ENCODE data around the gene COG1. TPM values are rescaled to one million over a fixed set of nuclear protein-coding genes. Genes with fewer than 3 reads are reported as not detected.

COG1 gene
- total RNA-seq, 1 experiment from 2014 or later = 24.1 TPM

GRCh38 chr17:73194514-73195222 is 1.8 kb downstream of the COG1 start:
- peak; percentile 15 for ATAC-seq
- Histone ChIP-seq H3K4me1 (ENCODE audit: insufficient read depth, low read length) (peaks cover 14% of the 10 kb centered on the region), H3K4me3 (ENCODE audit: low read length) (peak overlapping the region; percentile 60), H3K9me2 (replicated peaks; ENCODE audit: low read length) (no peaks in the 10 kb centered on the region), H3K27me3 (ENCODE audit: low read length) (no peaks in the 10 kb centered on the region), H3K9ac (ENCODE audit: low read length) (0 out of 2 replicates have a peak overlapping the region, but pooled peaks have one; percentile 22), H3K36me3 (ENCODE audit: low read depth, low read length) (peaks cover 28% of the 10 kb centered on the region), H3K79me2 (ENCODE audit: low read length) (peaks cover 34% of the 10 kb centered on the region), H3F3A (ENCODE audit: low read length, unreplicated experiment) (no peaks in the 10 kb centered on the region), H2AFZ (ENCODE audit: low read length) (no peak overlapping the region), H4K20me1 (ENCODE audit: low read length) (no peaks in the 10 kb centered on the region), H3K4me2 (ENCODE audit: low read length) (peak overlapping the region; percentile 81), H3K27ac (ENCODE audit: low read length) (peak overlapping the region; percentile 32), H3K9me3 (ENCODE audit: low read length) (no peaks in the 10 kb centered on the region)
- peak; percentile 80 for DNase-seq
- CTCF ChIA-PET = interaction anchor here (0.6 to 0.9 kb wide), 3 partner anchors 112 to 467 kb away, joined by 4 to 10 read pairs (median 8); no protein-coding TSS in a partner anchor
- POLR2A ChIA-PET (ENCODE audit: unreplicated experiment) = interaction anchor here (0.6 to 0.7 kb wide), 2 partner anchors 15 to 414 kb away, joined by 3 read pairs; no protein-coding TSS in a partner anchor
- TF ChIP-seq EZH2 (IDR thresholded peaks at IDR 0.05; ENCODE audit: low read length, unreplicated experiment) (no peak), CTCF (conservative IDR thresholded peaks at IDR 0.05; ENCODE audit: low read depth, low read length) (no peak), EZH2phosphoT487 (IDR thresholded peaks at IDR 0.05; ENCODE audit: borderline replicate concordance, low read length) (no peak)
- intact Hi-C loops (cut with micrococcal nuclease) = loop anchor here (5.0 kb wide), 1 partner anchor 118 kb away; the partner anchor contains the start of gene CDC42EP4
- BruUV-seq (replicated peaks) = TSS peak; percentile 36

GRCh38 chr17:73196500-73196899 is 3.6 kb downstream of the COG1 start:
- ChIA-PET POLR2A (ENCODE audit: unreplicated experiment) (interaction anchor here (0.6 kb wide), 1 partner anchor 69 kb away, joined by 3 read pairs; no protein-coding TSS in a partner anchor), CTCF (interaction anchor here (0.6 kb wide), 1 partner anchor 664 kb away, joined by 3 read pairs; no protein-coding TSS in a partner anchor)
- Histone ChIP-seq H3K27ac (ENCODE audit: low read length) (no peak overlapping the region), H2AFZ (ENCODE audit: low read length) (no peak overlapping the region), H3K9me3 (ENCODE audit: low read length) (no peaks in the 10 kb centered on the region), H3K4me2 (ENCODE audit: low read length) (no peak overlapping the region), H3K4me1 (ENCODE audit: insufficient read depth, low read length) (peaks cover 14% of the 10 kb centered on the region), H3K9ac (ENCODE audit: low read length) (no peak overlapping the region), H3K9me2 (replicated peaks; ENCODE audit: low read length) (no peaks in the 10 kb centered on the region), H3F3A (ENCODE audit: low read length, unreplicated experiment) (no peaks in the 10 kb centered on the region), H3K79me2 (ENCODE audit: low read length) (peaks cover 34% of the 10 kb centered on the region), H3K27me3 (ENCODE audit: low read length) (no peaks in the 10 kb centered on the region), H3K4me3 (ENCODE audit: low read length) (no peak overlapping the region), H4K20me1 (ENCODE audit: low read length) (no peaks in the 10 kb centered on the region), H3K36me3 (ENCODE audit: low read depth, low read length) (peaks cover 46% of the 10 kb centered on the region)
- TF ChIP-seq EZH2phosphoT487 (IDR thresholded peaks at IDR 0.05; ENCODE audit: borderline replicate concordance, low read length) (no peak), CTCF (conservative IDR thresholded peaks at IDR 0.05; ENCODE audit: low read depth, low read length) (0 out of 2 replicates have a peak, but pooled peaks have one; percentile 21), EZH2 (IDR thresholded peaks at IDR 0.05; ENCODE audit: low read length, unreplicated experiment) (no peak)
- no peak for ATAC-seq
- BruUV-seq (replicated peaks) = no TSS peak
- intact Hi-C loops (cut with micrococcal nuclease) = no loop called here
- DNase-seq = no peak

GRCh38 chr17:73197161-73197560 is 4.3 kb downstream of the COG1 start:
- no peaks in the 10 kb centered on the region for H3K9me2 ChIP-seq (replicated peaks; ENCODE audit: low read length)
- ATAC-seq (no peak), DNase-seq (no peak)
- no peak overlapping the region for H3K9ac ChIP-seq (ENCODE audit: low read length)
- peaks cover 50% of the 10 kb centered on the region for H3K36me3 ChIP-seq (ENCODE audit: low read depth, low read length)
- TF ChIP-seq EZH2 (IDR thresholded peaks at IDR 0.05; ENCODE audit: low read length, unreplicated experiment) (no peak), EZH2phosphoT487 (IDR thresholded peaks at IDR 0.05; ENCODE audit: borderline replicate concordance, low read length) (no peak), CTCF (conservative IDR thresholded peaks at IDR 0.05; ENCODE audit: low read depth, low read length) (no peak)
- BruUV-seq (replicated peaks) = no TSS peak
- no peak overlapping the region for H2AFZ ChIP-seq (ENCODE audit: low read length)
- peaks cover 9% of the 10 kb centered on the region for H3K4me1 ChIP-seq (ENCODE audit: insufficient read depth, low read length)
- H3K4me3 ChIP-seq (ENCODE audit: low read length) = no peak overlapping the region
- H3K4me2 ChIP-seq (ENCODE audit: low read length) = no peak overlapping the region
- peaks cover 30% of the 10 kb centered on the region for H3K79me2 ChIP-seq (ENCODE audit: low read length)
- intact Hi-C loops (cut with micrococcal nuclease) = no loop called here
- ChIA-PET POLR2A (ENCODE audit: unreplicated experiment) (no interaction called here), CTCF (interaction anchor here (0.6 kb wide), 1 partner anchor 664 kb away, joined by 3 read pairs; no protein-coding TSS in a partner anchor)
- H3F3A ChIP-seq (ENCODE audit: low read length, unreplicated experiment) = no peaks in the 10 kb centered on the region
- H4K20me1 ChIP-seq (ENCODE audit: low read length) = no peaks in the 10 kb centered on the region
- H3K27ac ChIP-seq (ENCODE audit: low read length) = no peak overlapping the region
- no peaks in the 10 kb centered on the region for H3K9me3 ChIP-seq (ENCODE audit: low read length)
- H3K27me3 ChIP-seq (ENCODE audit: low read length) = no peaks in the 10 kb centered on the region
